GM18505 (cell line): ENCODE data around the gene TRPM2.
"Not testable (repeated sequence)": the region's sequence is repeated elsewhere in the genome, so short reads cannot be mapped to it uniquely, and the experiment has no call there.

Experiments used
- ATAC-seq: cut with Tn5 transposase; IDR thresholded peaks from one replicate; pipeline ENCODE4 v1.9.1; 2021; ENCODE audit not compliant: unreplicated experiment
- POLR2A ChIP-seq: IDR thresholded peaks from 4 replicates; pipeline ENCODE4 v1.6.1; 2011; ENCODE audit warnings: borderline replicate concordance; ENCODE audit not compliant: insufficient read depth, insufficient read length; ENCODE audit errors: extremely low read depth

The TRPM2 gene

DNA sequence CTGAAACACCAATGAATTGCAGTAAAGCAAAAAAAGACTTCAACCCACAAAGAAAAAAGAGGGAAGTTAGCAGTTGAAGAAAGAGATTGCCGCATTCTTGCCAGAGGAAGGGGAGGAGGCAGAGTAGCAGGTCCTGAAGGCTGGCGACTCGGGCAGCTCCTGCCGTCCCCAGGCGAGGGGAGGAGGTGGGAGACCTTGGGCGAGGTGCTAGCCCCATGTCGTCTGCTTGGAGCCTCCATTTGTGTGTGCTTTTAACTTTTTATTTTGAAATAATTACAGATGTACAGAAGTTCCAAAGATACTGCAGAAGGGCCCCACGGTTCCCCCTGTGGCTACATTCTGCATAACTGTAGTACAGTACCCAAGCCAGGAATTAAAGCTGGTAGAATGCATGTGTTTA is 6.7 kb downstream of the TRPM2 start:
- no peak for TF ChIP-seq POLR2A
- ATAC-seq = no peak

DNA sequence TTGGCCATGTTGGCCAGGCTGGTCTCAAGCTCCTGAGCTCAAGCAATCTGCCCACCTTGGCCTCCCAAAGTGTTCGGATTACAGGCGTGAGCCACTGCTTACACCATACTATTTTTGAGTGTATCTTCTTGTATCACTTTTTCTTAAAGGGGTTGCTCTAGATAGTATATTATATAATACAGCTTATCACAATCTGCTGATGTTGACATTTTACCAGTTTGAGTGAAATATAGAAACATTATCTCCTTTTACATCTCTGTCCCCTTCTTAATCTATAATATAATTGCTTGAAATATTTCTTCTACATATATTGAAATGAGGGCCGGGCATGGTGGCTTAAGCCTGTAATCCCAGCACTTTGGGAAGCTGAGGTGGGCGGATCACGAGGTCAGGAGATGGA is 8.5 kb downstream of the TRPM2 start:
- ATAC-seq = not testable (repeated sequence)

DNA sequence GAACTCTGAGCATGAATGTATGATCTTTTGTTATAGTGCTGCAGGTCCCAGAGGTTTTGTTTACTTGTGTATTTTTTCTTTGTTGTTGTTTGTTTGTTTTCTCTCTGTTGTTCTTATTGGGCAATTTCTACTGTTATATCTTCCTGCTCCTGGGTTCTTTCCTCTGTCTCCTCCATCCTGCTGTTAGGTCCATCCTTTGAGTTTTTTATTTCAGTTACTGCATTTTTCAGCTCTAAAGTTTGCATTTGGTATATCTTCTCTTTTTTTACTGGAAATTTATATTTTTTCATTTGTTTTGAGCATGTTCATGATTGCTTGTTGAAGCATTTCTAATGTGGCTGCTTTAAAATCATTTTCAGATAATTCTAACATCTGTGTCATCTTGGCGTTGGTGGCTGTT is 9.9 kb downstream of the TRPM2 start:
- no peak for TF ChIP-seq POLR2A
- no peak for ATAC-seq

DNA sequence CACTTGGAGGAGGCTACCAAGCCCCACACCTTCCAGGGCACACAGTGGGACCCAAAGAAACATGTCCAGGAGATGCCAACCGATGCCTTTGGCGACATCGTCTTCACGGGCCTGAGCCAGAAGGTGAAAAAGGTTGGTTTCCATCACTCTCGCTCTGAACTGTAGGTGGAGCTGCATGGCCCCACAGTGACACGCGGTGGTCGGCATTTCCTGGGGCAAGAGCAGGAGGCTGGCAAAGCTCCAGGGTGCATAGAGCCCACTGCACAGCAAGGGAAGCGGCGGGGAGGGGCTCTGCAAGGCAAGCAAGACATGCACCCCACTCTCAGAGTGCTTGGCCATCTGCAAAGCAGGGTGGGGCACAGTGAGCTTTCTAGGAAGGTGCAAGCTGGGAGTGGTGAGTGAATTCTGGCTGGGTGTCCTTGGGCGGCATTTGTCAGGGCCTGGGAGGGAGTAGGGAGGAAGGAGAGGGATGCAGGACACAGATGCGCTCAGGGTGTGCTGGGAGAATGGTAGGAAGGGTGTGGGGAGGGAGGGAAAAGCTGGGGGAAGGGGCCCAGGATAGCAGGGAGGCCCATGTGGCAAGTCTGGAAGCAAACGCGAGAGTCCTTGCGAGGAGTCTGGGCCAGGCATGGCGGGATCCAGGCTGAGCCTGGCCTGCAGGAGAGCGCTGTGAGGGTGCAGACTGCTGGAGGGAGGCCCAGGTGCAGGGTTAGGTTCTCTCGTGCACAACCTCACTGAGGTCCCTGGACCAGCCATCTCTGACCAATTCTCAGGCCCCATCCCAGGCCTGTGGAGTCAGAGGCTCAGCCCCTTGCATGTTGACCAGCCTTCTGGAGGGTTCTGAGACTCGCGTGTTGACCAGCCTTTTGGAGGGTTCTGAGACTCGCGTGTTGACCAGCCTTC is 11.0 kb downstream of the TRPM2 start:
- no peak for TF ChIP-seq POLR2A
- no peak for ATAC-seq

DNA sequence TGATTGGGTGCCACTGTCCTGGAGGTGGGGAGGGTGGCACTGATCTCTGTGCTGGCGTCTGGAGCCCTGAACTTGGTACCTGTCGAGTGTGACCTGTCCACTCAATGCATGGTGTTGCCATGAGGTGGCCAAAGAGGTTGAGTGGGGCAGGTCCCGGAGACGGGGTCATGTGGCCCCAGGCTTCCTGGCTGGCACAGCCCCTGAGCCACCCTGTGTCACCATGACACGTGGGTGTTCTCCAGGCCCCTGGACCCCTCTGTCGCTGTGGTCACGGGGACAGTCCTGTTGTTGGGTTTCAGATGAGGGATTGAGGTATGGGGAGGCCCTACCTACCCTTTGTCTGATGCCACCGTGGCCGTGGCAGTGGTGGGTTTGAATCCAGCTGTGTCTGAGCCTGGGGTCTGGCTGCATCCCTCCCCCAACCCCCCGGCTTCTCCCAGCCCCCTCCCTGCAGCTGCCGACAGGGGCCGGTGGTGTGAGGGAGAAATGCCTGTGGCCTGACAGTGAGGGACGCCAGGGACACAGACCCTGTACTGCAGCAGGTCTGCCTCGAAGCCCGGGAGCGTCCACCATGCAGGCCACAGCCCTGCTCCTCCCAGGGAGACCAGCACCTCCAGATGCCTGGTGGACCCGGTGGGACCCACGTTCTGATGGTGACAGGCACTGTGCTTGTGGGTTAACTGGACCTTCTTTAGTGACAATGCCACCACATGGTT is 12.0 kb downstream of the TRPM2 start:
- ATAC-seq = no peak
- no peak for TF ChIP-seq POLR2A

DNA sequence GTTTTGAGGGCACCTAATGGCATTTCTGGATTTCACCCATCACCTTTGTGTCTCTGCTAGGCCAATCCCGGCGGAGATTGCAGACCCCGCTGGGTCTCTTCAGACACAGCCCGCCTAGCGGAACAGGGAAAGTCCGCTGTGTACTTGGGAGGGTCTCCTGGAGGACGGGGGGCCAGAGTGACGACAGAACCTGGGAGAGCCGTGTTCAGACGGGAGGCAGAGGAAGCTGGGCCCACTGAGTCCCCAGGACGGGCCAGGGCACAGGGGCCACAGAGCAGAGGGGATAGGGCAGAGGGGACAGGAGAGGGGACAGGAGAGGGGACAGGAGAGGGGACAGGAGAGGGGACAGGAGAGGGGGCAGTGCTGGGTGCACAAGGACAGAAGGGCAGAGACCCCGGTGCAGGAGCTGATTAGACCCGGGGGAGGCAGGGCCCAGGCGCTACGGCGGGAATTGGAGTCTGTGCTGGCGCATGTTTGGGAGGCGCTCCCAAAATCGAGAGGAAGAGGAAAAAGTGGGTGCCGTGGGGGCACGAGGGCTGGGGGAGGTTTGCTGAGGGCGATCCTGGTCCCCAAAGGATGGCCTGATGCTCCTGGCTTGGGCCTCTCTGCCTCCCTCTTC is 12.7 kb downstream of the TRPM2 start:
- ATAC-seq = no peak
- no peak for TF ChIP-seq POLR2A

DNA sequence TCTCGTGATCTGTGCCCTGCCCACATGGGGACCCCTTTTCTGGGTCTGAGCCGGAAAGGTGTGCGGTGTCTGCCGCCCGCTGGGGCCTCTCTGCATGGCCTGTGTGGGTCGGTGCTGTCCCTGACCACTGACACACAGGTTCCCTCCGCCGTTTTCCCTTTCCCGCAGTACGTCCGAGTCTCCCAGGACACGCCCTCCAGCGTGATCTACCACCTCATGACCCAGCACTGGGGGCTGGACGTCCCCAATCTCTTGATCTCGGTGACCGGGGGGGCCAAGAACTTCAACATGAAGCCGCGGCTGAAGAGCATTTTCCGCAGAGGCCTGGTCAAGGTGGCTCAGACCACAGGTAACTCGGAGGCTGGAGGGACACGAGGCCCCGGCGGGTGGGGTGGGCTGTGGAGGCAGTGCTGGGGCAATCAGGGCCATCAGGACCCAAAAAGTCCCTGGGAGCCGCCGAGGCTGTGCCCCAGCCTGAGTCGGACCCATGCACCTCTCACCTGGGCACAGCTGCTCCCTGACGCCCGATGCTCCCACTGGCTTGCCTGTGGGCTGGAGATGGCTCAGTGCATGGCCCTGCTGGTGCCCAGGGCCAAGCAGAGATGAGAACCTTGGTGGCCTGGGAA is 13.3 kb downstream of the TRPM2 start:
- no peak for TF ChIP-seq POLR2A

DNA sequence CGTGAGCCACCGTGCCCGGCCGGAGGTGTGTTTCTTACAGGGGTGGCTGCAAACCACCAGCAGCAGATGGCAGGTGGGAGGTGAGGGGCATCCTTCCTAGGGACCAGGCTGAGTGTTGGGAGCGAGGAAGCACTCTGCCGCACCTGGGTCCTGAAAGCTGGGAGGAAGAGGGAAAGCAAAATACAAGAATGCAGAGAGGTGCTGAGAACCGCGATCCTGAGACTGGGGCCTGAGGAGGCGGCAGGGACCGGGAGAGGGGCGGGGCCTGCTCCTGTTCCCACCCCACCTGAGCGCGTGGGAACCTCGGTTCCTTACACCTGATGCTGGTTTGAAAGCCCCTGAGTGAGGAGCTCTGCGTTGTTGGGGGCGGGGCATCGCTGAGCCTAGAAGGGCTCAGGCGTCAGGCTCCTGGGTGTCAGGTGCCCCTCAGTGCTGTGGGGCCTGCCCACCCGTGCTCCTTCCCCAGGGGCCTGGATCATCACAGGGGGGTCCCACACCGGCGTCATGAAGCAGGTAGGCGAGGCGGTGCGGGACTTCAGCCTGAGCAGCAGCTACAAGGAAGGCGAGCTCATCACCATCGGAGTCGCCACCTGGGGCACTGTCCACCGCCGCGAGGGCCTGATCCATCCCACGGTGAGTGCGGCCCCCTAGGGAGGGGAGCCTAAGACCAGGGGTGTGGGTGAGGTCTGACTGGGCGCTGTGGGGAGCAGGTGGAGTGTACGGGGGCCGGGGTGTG is 15.5 kb downstream of the TRPM2 start:
- ATAC-seq = no peak
- TF ChIP-seq POLR2A = no peak

More for the DNA sequence above, 13.3 kb downstream of the TRPM2 start:
- ATAC-seq = no peak

DNA sequence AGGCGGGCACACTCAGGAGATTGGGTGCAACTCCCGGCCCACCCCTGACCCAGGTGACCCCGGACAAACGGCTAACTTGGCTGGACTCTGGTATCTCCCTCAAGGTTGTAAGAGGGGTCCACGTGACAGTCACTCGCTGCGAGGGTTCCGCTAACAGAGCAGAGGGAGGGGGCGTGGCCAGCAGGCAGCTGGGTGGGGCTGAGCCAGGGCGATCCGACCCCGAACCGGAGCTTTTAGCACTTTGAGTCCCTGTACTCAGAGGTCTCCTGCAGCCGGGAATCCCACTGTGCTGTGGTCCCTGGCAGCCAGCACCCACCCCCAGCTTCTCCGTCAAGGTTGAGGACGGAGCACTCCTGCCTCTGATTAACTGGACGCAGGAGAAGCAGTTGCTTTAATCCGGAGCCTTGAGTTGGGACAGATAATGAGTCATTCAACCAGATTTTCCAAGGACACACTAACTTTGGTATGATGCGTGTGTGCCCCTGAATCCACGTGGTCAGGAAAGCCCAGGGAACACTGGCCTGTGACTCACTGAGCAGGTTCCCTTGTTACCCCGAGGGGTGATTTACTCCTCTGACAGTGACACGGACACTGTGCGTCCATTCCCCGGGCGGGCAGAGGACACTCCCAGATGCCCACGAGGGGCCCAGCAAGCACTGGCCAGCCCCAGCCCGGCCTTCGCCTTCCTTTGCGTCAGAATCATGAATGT is 16.8 kb downstream of the TRPM2 start:
- no peak for ATAC-seq
- no peak for TF ChIP-seq POLR2A

DNA sequence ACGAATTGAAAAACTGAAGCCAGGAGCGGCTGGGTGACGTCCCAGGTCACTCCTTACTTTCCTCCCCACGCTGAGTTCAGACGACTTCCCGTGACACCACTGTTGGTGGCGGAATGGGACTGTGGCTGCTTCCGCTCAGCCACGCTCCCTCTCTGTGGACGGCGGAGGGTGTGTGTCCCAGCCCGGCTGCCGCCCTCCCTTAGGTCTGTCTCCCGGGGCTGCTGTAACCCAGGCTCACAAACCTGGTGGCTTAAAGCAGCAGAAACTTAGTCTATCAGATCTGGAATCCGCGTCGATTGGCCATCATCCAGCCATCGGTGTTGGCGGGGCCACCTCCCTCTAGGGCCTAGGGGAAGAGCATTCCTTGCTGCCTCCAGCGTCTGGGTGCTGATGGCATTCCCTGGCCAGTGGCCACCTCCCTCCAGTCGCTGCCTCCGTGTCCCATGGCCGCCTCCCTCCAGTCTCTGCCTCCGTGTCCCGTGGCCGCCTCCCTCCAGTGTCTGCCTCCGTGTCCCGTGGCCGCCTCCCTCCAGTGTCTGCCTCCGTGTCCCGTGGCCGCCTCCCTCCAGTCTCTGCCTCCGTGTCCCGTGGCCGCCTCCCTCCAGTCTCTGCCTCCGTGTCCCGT is 17.5 kb downstream of the TRPM2 start:
- no peak for TF ChIP-seq POLR2A
- no peak for ATAC-seq

DNA sequence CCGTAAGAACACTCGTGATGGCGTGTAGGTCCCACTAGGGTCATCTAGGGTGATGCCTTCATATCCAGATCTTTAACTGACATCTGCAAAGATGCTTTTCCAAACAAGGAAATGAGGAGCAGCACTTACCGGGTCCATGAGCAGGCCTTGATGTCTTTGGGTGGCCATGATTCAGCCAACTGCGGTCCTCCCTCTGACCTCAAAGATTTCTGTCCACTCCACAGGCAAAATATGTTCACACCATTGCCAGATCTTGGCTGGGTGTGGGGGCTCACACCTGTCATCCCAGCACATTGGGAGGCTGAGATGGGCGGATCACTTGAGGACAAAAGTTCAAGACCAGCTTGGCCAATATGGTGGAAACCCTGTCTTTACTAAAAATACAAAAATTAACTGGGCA is 18.2 kb downstream of the TRPM2 start:
- no peak for ATAC-seq

DNA sequence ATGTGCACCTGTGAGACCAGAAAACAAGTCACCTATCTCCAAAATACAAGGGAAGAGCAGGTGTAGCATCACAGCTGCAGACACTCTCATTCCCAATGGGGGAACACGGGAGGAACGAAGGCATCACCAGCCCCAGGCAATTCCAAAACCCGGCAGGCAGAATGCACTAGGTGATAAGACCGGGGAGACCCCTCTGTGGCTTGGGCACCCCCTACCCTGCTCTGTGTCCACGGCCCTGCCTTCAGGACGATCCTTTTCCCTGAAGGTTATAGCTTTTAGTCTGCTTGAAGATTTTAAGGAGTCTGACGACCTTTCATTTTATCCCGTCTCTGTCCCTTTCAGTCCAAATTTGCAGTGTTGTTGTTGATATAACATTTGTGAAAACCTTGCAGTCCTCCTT is 19.2 kb downstream of the TRPM2 start:
- no peak for TF ChIP-seq POLR2A
- ATAC-seq = no peak

More for the DNA sequence above, 18.2 kb downstream of the TRPM2 start:
- no peak for TF ChIP-seq POLR2A

DNA sequence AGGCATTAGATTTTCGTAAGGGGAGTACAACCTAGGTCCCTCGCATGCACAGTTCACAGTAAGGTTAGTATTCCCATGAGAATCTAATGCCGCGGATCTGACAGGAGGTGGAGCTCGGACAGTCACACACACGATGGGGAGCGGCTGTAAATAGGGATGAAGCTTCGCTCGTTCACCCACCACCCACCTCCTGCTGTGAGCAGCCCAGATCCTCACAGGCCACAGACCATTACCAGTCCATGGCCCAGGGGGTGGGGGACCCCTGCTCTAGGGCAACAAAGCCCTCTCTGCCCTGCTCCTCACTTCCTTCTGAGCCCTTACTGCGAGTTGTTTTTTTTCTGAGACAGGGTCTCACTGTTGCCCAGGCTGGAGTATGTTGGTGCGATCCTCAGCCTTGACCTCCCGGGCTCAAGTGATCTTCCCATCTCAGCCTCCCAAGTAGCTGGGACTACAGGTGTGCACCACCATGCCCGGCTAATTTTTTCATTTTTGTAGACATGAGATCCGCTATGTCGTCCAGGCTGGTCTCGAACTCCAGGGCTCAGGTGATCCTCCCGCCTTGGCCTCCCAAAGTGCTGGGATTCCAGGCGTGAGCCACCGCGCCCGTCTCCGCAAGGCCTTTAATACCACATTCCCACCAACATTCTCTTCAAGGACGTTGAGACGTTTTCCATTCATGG is 21.3 kb downstream of the TRPM2 start:
- no peak for ATAC-seq
- no peak for TF ChIP-seq POLR2A
